ENCODE data around the gene MUC5AC. TPM values are rescaled to one million over a fixed set of nuclear protein-coding genes. Genes with fewer than 3 reads are reported as not detected.

Gene MUC5AC
- total RNA-seq, 2 donors from 2014 or later: not detected

DNA sequence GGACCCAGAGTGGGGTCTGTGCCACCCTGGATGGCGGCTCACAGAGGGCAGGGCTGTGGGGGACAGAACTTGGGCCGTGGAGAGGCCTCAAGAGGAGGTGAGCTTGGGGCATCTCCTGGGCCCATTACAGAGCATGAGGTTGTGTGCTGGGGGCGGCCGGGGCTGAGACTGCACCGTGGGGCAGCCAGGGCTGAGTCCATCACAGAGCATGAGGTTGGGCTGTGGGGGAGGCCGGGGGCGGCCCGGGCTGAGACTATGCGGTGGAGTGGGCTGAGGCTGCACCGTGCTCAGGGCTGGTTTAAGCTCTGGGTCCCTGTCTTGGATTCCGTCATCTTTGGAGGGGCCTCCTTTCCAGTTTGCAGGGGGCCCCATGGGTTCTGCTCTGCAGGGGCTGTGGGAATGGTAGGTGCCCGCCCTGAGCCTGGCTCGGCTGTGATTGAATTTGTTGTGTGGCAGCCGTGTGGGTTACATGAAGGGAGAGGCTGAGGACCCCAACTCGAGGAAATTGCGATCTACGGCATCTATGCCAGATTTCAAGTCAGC lies 38.1 kb upstream of the MUC5AC start:
- peak; percentile 75 for DNase-seq (ENCODE audit: low spot score)
- intact Hi-C loops (cut with DNase I): no loop called here

DNA sequence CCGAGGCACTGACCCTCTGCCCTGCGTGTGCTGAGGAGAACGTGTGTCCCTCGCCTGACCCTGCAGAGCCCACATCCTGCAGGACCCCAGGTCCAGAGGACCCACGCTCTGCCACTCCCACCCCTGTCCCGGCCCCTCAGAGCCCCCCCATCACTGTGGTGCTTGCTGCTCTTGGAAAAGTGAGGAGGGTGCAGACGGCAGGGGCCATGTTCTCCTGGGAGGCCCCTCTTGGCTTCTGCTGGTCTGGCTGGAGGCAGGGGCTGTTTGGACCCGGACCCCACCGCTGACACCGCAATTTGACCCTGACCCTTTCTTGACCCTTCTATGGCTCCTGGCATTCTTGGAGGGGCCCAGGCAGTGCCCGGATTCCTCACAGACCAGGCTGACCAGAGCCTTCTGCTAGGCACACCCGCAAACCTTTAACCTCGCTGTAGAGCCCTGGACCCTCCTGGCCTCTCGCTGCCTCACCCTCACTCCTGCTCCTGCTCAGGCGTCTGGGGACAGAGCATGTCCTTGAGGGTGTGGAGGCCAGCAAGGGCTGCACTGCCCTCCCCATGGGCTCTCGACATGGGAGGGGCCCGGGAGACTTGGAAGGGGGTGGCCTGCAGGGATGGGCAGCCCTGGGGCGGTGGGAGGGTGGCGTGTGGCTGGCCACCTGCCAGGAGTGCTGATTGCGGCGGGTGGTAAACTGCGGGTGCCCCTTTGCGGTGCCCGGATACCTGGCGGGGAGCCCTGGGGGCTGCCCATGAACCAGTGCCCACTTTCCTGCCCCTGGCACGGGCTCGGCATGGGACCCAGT lies 37.0 kb upstream of the MUC5AC start:
- intact Hi-C loops (cut with DNase I): no loop called here
- DNase-seq (ENCODE audit: low spot score): peak; percentile 73

DNA sequence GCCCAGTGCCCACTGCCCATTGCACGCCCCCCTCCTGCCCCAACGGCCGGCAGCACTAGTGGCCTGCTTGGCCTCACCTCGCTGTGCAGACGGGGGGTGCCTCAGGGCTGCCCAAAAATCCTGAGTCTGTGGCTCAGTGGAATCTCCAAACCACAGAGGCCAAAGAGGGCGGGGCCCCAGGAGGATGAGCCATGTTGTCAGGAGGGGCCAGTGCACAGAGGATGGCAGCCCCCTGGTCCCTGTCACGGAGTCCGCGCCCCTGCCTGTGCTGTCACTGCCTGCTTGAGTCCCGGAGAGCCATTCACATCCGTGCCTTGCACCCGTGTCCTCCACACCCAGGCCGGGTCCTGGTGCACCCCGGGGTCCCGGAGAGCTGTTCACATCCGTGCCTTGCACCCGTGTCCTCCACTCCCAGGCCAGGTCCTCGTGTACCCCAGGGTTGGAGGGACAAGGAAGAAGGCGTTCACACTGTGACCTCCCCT lies 36.4 kb upstream of the MUC5AC start:
- peak; percentile 77 for DNase-seq (ENCODE audit: low spot score)
- intact Hi-C loops (cut with DNase I): no loop called here

DNA sequence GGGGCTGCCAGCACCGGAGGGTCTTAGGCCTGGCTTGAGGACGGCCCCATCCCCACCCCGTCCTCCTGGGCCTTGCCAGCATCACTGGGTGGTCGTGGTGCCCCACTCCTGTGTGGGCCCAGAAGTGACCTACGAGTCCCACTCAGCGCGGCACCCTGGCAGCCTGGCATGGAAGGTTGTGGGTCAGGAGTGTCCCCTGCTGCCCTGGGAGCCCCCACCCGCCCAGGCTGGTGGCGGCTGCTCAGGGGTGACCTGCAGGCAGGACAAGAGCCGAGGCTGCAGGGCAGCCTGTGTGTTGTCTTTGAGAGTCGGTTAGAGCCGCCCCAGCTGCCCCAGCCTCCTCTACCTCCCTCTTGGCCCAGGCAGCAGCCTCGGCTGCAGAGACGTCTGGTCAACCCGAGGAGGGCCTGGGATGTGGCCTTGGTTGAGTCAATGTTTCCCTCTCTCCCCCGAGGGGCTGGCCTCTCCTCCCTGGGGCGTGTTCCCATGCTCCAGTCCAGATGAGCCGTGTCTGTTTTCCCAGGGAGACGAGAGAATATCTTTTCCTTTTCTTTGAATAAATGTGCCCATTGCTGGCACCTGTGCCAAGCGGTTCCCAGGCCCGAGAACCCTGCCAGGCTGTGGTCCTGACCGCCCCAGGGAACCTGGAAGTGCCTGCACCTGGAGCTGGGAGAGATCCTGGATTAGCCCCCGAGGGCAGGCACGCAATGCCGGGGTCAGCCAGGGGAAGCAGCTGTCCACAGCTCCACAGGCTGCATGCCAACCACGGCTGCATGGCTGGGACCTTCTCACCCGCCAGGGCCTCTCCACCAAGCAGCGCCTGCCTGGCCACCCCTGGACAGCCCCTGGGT lies 35.7 kb upstream of the MUC5AC start:
- DNase-seq (ENCODE audit: low spot score): peak; percentile 78

DNA sequence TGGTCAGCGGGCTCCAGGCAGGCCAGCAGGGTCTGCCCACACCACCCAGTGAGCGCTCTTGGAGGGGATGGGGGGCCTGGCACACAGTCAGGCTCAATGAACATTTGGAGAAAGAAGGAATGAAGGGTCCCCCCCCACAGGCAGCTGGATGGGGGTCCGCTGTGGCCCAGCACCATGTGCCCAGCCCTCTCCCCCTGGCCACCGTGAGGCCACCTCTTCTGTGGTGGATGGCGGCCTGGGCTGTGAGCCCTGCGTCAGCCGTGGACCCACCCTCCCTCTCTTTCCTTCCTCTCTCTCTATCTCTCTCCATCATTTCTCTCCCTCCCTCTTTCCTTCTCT lies 35.1 kb upstream of the MUC5AC start:
- no peak for DNase-seq (ENCODE audit: low spot score)
- intact Hi-C loops (cut with DNase I): no loop called here

More for the DNA sequence above, 35.7 kb upstream of the MUC5AC start:
- intact Hi-C loops (cut with DNase I): no loop called here

DNA sequence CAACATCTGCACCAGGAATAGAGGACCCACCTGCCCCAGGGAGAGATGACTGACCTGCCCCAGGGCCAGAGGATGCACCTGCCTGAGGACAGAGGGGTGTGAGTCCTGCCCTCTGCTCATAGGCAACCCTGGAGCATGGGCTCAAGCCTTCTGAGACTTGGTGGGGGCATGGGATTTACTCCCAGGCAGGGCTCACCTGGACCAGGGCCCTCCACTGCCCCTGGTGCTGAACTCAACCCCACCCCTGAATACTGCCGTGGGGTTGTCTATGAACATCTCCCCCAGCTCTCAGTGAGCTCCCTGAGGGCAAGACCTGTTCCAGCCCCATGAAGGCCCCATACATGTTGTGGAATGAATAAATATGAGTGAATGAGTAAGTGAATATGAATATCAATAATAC lies 33.8 kb upstream of the MUC5AC start:
- DNase-seq (ENCODE audit: low spot score): peak; percentile 50
- intact Hi-C loops (cut with DNase I): no loop called here

DNA sequence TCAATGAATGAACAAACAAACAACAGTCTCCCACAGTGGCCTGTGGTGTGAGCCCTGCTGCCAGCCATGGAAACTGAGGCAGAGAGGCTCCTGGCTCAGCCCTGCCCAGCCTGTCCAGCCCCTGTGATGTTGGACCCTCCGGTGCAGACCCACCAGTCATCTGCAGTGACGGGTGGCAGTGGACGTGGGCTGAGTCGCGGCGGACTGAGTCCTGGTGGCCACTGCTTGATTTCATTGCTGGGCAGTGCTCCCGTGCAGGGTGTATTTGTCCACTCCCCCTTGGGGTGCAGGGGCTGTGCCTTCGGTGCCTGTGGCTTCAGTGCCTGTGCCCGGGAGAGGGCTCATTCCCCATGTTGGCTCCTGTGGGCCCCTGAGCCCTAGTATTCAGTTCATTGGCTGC lies 31.9 kb upstream of the MUC5AC start:
- peak; percentile 78 for DNase-seq (ENCODE audit: low spot score)
- intact Hi-C loops (cut with DNase I): loop anchor here in 1 of 2 donors (1.0 kb wide), 1 partner anchor 97 kb away; no protein-coding TSS in a partner anchor

DNA sequence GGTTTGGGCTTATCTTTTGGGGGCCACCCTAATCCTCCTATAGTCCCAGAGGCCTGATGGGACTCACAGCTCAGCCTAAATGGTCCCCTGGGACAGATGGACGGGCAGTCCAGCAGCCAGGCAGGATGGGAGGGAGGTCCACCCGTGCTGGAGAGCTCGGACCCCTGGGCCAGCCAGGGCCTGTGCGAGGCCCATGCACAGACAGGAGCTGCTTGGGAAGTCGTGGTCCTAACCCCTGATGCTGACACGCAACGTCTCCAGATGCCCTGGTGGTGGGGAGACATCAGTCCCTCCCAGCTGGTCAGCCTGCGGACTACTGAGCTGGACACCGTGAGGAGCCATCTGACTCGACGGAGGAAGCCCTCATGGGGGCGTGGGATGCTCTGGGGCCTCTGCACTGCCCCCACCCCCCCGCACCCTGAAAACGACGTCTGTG lies 31.2 kb upstream of the MUC5AC start:
- DNase-seq (ENCODE audit: low spot score): peak; percentile 56
- intact Hi-C loops (cut with DNase I): loop anchor here in 1 of 2 donors (1.0 kb wide), 1 partner anchor 97 kb away; no protein-coding TSS in a partner anchor

DNA sequence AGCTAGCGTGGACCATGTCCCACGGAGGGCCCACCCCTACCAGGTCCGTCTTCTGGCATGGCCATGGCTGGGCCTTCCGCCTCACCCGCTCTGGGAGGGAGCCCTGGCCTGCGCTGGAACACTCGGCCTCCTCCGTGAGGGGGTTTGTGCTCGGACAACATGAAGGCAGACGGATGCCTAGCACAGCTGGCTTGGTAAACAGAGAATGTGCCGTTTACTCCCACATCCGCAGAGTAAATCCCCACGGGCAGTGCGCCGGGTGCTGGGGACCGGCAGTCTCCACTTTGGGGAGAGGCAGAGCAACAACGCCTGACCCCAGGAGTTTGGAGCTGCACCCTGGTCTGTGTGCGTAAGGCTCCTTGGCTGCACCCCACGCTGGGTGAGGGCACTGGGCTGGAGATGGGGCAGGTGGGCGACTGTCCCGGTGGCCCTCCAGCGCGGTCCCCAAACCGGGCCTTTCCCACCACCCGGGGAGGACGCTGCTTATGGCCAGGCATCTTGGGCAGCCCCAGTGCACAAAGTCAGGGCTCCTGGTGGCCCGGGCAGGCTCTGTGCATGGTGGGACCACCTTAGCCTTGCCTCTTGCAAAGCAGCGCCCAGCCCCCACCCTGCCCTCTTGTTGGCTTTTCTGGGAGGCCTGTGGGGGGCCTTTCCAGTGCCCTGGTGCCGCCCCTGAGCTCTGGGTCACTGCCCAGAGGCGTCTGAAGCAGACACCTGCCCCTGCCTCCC lies 30.7 kb upstream of the MUC5AC start:
- peak; percentile 74 for DNase-seq (ENCODE audit: low spot score)

DNA sequence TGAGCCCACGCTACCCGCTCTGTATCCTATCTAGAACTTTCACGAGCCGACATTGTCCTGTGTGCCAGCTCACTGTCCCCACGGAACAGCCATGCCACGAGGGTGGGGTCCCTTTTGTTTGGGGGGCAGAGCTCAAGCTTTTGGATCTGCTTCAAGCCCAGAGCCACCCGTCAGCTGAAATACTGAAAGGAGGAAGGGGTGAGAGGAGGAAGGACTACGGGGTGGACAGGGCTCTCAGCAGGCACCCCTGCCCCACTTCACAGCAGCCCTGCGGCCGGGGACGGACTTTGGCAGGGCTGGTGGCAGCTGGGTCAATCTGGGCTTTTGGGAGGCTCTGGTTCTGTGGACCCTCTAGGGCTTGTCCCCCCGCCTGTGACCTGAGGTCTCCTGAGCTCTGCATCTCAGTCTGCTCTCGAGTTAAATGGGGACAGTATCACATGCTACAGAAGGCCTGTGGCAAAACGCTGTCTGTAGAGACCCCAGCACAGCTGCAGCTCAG lies 30.0 kb upstream of the MUC5AC start:
- intact Hi-C loops (cut with DNase I): no loop called here
- peak; percentile 56 for DNase-seq (ENCODE audit: low spot score)

More for the DNA sequence above, 30.7 kb upstream of the MUC5AC start:
- intact Hi-C loops (cut with DNase I): loop anchor here in 1 of 2 donors (1.0 kb wide), 1 partner anchor 98 kb away; no protein-coding TSS in a partner anchor

DNA sequence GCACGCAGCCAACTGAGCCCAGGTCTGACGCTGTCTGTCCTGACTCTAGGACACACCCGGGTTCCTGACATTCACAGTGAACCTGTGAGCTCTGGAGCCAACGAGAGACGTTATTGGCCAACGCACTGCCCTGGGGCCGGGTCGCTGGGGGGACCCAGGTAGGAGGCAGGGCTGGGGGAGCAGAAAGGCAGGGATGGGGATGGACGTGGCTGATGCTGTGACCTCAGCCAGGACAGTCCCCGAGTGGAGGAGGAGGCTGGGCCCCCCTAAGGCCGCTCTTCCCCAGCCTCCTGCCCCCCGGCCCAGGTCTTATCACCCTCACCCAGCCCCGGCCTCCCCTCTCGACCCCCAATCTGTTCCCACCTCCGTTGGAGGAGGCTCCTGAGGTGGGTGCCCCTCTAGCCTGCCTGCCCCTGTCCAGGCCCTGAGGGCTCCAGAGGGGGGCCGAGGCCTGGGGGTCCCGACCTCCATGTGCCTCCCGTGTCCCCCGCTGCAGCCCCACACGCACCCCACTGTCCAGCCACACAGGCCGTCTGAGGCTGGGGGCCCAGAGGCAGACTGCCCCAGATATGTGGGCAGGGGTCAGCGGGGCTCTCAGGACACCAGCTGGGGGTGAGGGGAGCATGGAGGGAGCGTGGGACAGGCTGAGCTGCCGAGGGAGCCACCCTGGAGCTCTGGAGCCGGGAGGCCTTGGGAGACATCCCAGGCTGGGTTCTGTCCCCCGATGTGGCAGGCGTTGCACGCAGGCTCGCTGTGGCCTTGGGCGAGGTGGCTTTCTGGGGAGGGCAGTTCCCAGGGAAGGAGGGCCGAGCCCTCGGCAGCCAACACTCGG lies 29.2 kb upstream of the MUC5AC start:
- peak; percentile 69 for DNase-seq (ENCODE audit: low spot score)

DNA sequence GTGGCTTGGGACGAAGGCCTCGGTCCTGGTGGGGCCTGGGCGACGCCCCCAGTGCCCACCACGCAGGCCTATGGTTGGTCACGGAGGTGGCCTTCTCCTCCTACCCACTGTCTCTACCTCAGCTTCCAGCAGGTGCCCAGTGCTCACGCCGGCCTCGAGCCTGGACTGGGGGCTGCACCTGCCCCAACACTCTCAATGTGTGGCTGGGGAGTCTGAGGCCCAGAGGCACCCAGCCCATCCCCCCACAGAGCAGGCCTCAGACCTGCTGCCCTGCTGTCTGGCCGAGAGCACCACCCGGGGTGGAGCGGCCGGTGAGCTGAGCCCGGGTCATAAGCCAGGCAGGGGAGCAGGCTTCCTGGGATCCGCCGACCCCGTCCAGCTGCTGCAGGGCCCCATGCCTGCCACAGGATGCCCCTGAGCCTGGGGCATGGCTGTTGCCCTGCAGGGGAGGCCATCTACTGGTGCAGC lies 28.6 kb upstream of the MUC5AC start:
- DNase-seq (ENCODE audit: low spot score): peak; percentile 45
- intact Hi-C loops (cut with DNase I): no loop called here

More for the DNA sequence above, 29.2 kb upstream of the MUC5AC start:
- intact Hi-C loops (cut with DNase I): no loop called here

DNA sequence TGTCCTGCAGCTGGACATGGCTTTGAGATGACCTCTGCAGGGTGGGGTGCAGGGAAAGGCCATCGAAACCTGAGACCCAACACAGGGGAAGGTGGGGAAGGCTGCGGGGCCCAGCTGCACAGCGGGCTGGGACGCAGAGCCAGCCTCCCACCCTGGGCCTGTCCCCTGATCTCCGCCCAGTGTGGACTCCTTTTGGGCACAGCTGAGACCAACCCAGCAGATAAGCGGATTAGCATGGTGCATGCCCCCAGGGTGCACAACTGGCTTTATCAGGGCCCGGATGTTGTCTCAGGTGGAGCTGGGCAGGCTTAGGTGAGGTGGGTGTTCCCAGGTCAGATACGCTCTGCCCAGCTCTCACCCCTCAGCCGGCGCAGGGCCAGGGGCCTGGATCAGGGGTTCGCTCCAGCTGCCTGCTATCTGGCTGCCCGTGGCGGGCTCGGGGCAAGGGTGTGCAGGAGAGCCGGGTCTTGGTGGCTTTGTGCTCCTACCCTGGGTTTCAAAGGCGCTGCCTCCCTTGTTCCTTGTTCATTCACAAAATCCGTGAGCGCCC lies 28.1 kb upstream of the MUC5AC start:
- DNase-seq (ENCODE audit: low spot score): peak; percentile 72

DNA sequence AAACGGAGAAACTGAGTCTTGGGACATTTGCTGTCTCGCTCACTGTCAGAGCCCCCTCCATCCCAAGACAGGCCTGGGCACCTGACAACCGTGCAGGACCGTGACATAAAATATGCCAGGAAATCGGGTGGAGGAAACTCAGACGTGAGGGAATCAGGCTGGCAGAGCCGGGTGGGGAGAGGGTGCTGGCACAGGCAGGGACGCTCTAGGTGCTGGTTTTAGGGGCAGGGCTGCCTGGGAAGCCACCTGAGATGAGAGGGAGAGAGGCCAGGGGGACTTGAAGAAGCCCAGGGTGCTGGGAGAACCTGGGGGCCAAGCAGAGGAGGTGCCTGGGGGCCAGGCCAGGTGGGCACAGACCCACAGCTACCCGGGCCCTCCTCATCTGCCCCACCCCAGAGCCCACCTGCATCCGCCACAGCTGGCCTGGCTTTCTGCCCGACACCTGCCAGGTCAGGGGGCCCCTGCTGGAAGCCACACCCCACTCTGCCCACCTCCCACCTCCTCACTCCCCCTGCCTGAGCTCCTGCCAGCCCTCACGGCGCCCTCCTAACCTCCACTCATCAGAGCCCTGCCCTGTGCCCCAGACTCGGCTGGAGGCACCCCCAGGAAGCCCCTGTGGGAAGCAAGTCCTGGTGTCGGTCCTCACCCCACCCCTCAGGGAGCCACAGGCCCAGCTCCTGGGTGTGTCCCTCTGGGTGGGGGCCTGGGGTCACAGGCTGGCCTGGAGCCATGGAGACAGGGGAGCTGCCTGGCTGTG lies 27.3 kb upstream of the MUC5AC start:
- intact Hi-C loops (cut with DNase I): no loop called here
- peak; percentile 75 for DNase-seq (ENCODE audit: low spot score)

More for the DNA sequence above, 28.1 kb upstream of the MUC5AC start:
- intact Hi-C loops (cut with DNase I): no loop called here

DNA sequence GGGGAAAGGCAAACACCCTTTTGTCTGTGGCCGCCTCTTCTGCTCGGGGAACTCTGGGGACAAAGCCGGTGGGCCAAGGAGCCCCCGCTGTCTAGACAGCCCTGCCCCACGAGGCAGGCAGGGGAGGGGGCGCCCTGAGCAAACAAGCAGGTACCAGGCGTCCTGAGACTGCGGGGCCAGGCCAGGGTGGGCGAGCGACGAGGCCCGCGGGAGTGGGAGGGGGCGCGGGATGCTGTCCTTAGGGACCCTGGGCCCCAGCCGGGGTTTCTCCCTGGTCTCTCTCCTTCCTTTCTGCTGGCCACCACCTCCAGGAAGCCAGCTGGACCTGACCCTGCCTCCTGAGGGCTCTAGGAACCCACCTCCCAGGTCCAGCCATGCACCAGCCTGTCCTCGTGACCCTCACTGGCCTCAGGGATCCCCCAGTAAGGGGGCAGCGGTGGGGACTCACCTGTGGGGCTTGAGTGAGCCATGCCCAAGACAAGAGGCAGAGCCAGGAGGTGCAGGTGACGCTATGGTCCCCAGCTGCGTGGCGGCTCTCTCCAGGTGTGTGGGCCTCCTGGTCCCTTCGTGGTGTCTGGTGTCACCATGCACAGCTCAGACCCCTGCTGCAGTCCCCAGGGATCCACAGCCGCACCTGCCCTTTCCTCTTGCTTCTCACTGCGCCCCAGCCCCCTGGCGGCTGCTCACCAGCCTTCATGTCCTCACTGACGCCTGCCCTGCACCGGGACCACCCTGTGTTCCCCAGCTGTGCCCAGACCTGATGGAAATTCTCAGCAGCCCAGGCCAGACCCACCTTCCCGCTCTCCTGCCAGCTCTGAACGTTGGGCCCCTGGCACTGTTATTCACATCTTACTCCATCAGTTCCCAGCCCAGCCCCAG lies 26.5 kb upstream of the MUC5AC start:
- intact Hi-C loops (cut with DNase I): no loop called here
- DNase-seq (ENCODE audit: low spot score): peak; percentile 78

DNA sequence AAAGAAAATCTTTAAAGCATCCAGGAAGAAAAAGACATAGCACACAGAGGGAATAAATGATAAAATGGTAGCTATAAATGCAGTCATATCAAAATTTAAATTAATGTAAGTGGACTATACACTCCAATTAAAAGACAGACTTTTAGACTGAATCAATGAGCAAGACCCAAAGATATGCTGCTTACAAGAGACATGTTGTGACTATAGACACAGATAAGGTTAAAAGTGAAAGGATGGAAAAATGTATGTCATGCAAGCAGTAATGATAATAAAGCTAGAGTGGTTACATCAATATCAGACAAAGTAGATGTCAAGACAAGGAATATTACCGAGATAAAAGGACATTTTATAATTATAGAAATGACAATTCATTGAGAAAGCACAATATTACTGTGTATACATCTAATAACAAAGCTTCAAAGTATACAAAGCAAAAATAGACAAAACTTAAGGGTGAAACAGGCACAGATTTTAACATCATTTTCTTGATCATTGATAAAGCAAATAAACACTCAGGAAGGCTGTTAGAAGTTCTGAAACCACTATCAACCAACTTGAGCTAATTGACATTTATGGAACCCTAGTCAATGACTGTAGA lies 22.8 kb upstream of the MUC5AC start:
- DNase-seq (ENCODE audit: low spot score): no peak
- intact Hi-C loops (cut with DNase I): no loop called here
